ENCODE results near the gene BEAN1. TPM values are rescaled to one million over a fixed set of nuclear protein-coding genes. Genes with fewer than 3 reads are reported as not detected.

The BEAN1 gene
- total RNA-seq, 1 donor: not detected

DNA sequence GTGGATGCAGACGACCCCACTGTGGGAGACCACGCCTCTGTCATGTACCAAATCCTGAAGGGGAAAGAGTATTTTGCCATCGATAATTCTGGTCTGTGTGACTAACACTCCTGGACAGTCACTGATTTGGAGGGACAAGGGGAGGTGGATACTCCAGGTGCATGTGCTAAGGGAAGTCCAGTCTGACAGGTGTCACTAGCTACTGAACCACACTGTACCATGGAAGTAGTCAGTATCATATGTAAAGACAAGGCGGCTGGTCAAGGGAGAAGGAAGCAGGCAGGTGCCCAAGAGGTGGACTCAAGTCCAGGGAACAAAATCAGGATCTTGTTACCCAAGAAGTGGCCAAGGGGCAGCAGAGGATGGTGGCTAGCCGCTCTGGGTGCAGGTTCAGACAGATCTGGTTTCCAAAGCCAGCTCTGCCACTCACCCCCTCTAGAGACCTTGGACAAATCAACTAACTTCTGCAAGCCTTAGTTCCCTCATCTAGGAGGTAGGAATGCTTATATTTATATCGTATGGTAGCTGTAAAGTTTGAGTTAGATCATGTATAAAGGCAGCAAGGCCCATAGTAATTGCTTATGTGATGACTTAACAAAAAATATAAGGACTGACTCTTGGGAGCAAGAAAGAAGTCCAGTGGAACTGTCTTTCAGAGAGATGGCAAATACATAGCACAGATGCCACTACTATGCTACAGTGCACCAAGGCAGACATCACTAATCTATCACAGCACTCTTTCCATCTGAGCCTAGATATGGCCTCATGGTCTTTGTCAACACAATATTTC lies 38.5 kb upstream of the BEAN1 start:
- Histone ChIP-seq H3K9me3 (ENCODE audit: low read depth, low read length) (no peaks in the 10 kb centered on the region), H3K27me3 (ENCODE audit: insufficient read depth, low read length) (no peaks in the 10 kb centered on the region), H3K4me1 (ENCODE audit: insufficient read depth, low read length) (no peaks in the 10 kb centered on the region), H3K4me3 (ENCODE audit: low read length) (no peak overlapping the region)

- Histone ChIP-seq H3K4me1 (ENCODE audit: insufficient read depth, low read length) (no peaks in the 10 kb centered on the region), H3K4me3 (ENCODE audit: low read length) (no peak overlapping the region), H3K9me3 (ENCODE audit: low read depth, low read length) (no peaks in the 10 kb centered on the region), H3K27me3 (ENCODE audit: insufficient read depth, low read length) (no peaks in the 10 kb centered on the region)
Measured at GRCh38 chr16:66389256-66390176, 37.6 kb upstream of the BEAN1 start.

DNA sequence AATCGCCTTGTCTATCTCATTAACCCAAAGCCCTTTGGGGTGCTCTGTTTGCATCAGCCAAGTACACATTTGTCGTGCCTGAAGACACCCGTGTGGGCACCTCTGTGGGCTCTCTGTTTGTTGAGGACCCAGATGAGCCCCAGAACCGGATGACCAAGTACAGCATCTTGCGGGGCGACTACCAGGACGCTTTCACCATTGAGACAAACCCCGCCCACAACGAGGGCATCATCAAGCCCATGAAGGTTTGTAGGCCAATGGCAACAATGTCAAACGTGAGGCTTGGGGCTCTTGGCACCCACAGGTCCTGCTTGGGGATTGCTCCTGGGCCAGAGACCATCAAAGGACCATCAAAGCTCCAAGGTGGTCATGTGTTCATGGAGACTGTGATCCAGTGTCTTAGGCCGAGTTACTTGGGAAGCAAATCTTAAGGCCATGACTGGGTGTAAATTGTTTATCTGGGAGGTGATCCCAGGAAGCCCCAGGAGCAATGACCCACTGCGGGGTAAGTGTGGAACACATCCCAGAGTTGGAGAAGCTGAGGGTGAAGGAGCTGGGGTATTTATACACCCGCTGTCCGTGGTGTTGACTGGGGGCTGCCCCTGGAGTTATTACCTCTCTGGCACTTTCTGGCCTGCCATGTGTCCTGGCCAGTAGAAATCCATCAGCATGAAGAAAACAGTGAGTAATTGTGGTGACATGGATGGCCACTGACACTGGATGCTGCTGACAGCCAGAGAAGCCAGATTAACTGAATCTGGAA lies 36.6 kb upstream of the BEAN1 start:
- H3K27me3 ChIP-seq (ENCODE audit: insufficient read depth, low read length): no peaks in the 10 kb centered on the region
- H3K4me3 ChIP-seq (ENCODE audit: low read length): no peak overlapping the region
- H3K4me1 ChIP-seq (ENCODE audit: insufficient read depth, low read length): no peaks in the 10 kb centered on the region
- no peaks in the 10 kb centered on the region for H3K9me3 ChIP-seq (ENCODE audit: low read depth, low read length)

GRCh38 chr16:66391726-66392670 lies 35.1 kb upstream of the BEAN1 start:
- Histone ChIP-seq H3K4me3 (ENCODE audit: low read length) (no peak overlapping the region), H3K4me1 (ENCODE audit: insufficient read depth, low read length) (no peaks in the 10 kb centered on the region), H3K9me3 (ENCODE audit: low read depth, low read length) (no peaks in the 10 kb centered on the region), H3K27me3 (ENCODE audit: insufficient read depth, low read length) (peaks cover 5% of the 10 kb centered on the region)

DNA sequence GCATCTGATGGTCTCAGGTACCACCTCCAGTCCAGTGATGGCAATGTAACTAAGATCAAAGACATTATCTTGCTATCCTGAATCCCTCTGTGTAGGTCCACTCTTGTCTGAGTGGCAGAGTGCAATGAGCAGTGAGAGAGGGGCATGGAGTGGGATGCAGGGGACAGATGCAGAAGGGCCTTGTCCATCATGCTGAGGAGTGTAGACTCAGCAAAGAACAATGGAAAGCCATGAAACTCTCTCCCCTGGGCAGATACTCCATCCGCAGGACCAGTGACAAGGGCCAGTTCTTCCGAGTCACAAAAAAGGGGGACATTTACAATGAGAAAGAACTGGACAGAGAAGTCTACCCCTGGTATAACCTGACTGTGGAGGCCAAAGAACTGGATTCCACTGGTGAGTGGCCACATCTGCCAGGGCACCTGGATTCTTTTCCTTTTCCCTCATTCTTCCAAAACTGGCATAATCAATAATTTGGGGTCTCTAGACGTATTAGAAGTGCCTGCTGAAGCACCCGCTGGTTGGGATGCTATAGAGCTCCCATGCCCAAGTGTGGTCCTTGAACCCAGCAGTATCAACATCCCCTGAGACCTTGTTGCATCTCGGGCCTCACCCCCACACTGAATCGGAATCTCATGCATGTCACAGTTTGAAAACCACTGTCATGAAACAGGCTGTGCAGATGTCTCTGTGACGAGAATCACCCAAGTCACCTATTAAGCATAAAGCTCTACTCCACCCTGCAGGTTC lies 31.1 kb upstream of the BEAN1 start:
- no peaks in the 10 kb centered on the region for H3K9me3 ChIP-seq (ENCODE audit: low read depth, low read length)
- H3K4me1 ChIP-seq (ENCODE audit: insufficient read depth, low read length): no peaks in the 10 kb centered on the region
- no peak overlapping the region for H3K4me3 ChIP-seq (ENCODE audit: low read length)
- H3K27me3 ChIP-seq (ENCODE audit: insufficient read depth, low read length): peaks cover 5% of the 10 kb centered on the region

DNA sequence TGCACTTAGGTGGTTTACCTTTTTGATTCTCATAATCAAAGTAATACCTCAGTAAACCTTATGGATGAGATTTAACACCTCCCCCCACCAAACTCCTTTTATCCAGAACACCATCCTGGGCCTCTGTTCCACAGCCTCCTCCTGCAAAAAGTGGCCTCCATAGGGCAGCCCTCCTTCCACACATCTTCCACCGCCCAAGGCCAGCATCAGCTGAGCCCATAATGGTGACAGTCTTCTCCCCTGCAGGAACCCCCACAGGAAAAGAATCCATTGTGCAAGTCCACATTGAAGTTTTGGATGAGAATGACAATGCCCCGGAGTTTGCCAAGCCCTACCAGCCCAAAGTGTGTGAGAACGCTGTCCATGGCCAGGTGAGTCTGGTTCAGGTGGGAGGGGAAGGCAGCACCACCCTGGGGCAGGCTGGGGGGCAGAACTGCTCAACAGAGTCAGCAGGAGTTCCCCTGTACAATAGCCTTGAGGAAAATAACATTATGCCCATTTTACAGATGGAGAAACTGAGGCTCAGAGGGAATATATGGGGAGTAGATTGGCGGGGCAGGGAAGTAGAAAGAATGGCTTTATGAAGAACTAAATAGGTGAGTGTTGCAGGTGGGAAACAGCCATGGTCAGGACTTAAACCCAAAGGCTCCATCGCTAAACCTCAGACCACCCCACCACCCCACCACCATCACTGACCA lies 29.2 kb upstream of the BEAN1 start:
- Histone ChIP-seq H3K27me3 (ENCODE audit: insufficient read depth, low read length) (peaks cover 5% of the 10 kb centered on the region), H3K9me3 (ENCODE audit: low read depth, low read length) (no peaks in the 10 kb centered on the region), H3K4me1 (ENCODE audit: insufficient read depth, low read length) (no peaks in the 10 kb centered on the region), H3K4me3 (ENCODE audit: low read length) (no peak overlapping the region)

DNA sequence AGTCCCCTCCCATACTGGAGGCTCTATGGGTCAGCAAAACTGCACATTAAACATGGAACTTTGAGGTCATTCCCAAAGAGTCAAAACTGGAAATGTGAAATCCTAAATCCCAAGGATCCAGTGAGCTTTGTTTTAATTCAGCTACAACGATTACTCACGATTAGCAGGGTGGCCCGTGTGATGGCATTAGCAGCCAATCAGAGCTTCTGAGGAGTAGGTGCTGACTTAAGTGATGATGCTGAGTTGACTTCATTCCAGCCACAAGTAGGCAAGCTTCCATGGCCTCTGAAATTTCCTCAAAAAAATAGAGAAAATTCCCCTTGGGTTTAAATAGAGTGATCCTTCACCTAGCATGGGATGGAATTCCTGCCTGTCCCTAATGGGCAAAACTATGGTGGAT lies 28.1 kb upstream of the BEAN1 start:
- Histone ChIP-seq H3K27me3 (ENCODE audit: insufficient read depth, low read length) (peaks cover 5% of the 10 kb centered on the region), H3K9me3 (ENCODE audit: low read depth, low read length) (no peaks in the 10 kb centered on the region), H3K4me1 (ENCODE audit: insufficient read depth, low read length) (no peaks in the 10 kb centered on the region), H3K4me3 (ENCODE audit: low read length) (no peak overlapping the region)

DNA sequence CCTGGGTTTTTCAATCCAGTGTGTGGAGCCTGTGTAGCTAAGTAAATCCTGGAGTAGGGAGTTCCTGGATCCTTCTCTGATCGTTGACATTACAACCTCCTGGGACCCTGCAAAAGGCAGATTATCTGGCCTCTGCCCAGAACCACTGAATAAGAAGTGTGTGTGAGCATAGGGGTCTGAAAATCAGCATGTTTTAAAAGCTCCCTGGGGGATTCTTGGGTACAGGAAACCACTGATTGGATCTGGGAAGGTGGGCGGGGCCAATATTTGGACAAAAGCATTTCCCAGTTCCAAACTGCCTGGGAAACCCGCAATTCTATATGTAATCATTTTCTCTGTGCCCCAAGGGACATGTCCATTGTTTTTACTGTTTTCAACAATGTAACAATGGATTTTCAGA lies 27.2 kb upstream of the BEAN1 start:
- H3K9me3 ChIP-seq (ENCODE audit: low read depth, low read length): no peaks in the 10 kb centered on the region
- no peaks in the 10 kb centered on the region for H3K4me1 ChIP-seq (ENCODE audit: insufficient read depth, low read length)
- H3K4me3 ChIP-seq (ENCODE audit: low read length): no peak overlapping the region
- H3K27me3 ChIP-seq (ENCODE audit: insufficient read depth, low read length): peaks cover 5% of the 10 kb centered on the region

DNA sequence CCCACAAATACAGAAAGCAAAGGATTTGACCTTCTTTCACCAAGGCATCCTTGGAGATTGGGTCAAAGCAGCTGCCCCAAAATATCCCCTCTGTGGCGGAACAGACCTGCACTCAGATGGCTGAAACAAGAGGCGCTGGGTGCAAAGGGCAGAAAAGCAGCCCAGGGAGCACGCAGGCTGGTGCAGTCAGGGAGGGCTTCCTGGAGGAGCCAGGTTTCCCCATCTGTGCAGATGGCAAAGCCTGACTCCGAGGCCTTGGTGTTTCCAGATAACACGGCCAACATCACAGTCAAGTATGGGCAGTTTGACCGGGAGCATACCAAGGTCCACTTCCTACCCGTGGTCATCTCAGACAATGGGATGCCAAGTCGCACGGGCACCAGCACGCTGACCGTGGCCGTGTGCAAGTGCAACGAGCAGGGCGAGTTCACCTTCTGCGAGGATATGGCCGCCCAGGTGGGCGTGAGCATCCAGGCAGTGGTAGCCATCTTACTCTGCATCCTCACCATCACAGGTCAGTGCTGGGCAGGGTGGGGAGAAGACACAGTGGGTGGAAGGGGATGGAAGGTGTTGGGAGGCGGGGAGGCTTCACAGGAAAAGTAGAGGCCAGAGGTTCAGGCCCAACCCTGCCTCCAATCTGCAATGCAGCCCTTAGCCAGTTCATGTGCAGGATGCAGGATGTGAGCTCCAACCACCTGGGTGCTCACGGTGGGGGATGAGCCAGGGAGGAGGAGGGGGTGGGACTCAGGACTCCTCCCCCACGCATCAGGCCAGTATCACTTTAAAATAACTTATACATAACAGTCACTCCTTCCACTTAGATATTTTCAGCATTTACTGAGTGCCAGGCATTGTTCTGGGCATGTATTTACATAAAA lies 26.4 kb upstream of the BEAN1 start:
- H3K4me1 ChIP-seq (ENCODE audit: insufficient read depth, low read length): no peaks in the 10 kb centered on the region
- no peaks in the 10 kb centered on the region for H3K9me3 ChIP-seq (ENCODE audit: low read depth, low read length)
- H3K27me3 ChIP-seq (ENCODE audit: insufficient read depth, low read length): peaks cover 7% of the 10 kb centered on the region
- H3K4me3 ChIP-seq (ENCODE audit: low read length): no peak overlapping the region

DNA sequence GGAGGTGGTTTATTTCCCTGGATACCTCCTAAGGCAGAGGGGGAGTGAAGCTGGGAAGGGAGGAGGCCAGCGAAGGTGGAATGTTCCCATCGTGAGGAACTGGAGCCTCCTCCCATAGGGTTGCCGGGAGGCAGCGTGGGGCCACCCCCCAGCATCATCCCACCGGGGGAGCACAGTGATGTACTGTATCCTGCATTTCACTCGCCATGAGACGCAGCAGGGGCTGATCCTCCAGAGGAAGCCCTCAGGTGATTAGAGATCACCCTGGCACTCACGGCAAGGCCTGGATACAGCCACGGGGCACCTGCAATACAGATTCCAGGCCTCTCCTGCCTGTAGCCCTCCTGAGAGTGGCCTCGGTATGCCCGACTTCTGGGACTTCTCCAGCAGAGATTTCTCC lies 25.5 kb upstream of the BEAN1 start:
- peaks cover 2% of the 10 kb centered on the region for H3K4me1 ChIP-seq (ENCODE audit: insufficient read depth, low read length)
- H3K9me3 ChIP-seq (ENCODE audit: low read depth, low read length): no peaks in the 10 kb centered on the region
- H3K27me3 ChIP-seq (ENCODE audit: insufficient read depth, low read length): peaks cover 6% of the 10 kb centered on the region
- H3K4me3 ChIP-seq (ENCODE audit: low read length): no peak overlapping the region

DNA sequence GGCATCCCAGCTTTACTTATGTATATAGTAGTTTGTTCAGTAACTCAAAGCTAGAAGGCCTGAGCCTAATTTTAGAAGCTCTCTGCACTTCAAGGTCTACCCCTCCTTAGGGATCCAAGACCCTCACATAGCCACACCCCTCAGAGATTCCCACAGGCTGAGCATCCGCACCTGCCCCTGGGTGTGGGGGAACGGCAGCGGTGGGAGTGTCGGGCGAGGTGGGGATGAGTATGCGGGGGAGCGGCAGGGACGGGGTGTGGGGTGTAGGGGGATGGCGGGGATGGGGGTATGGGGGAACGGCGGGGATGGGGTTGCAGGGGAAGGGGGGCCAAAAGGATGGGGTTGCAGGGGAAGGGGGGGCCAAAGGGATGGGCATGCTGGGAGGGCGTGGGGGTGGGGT lies 24.9 kb upstream of the BEAN1 start:
- Histone ChIP-seq H3K9me3 (ENCODE audit: low read depth, low read length) (no peaks in the 10 kb centered on the region), H3K4me3 (ENCODE audit: low read length) (no peak overlapping the region), H3K27me3 (ENCODE audit: insufficient read depth, low read length) (peaks cover 6% of the 10 kb centered on the region), H3K4me1 (ENCODE audit: insufficient read depth, low read length) (peaks cover 7% of the 10 kb centered on the region)

- no peak overlapping the region for H3K4me3 ChIP-seq (ENCODE audit: low read length)
- no peaks in the 10 kb centered on the region for H3K9me3 ChIP-seq (ENCODE audit: low read depth, low read length)
- peaks cover 8% of the 10 kb centered on the region for H3K4me1 ChIP-seq (ENCODE audit: insufficient read depth, low read length)
- peaks cover 6% of the 10 kb centered on the region for H3K27me3 ChIP-seq (ENCODE audit: insufficient read depth, low read length)
Measured at GRCh38 chr16:66402591-66403230, 24.4 kb upstream of the BEAN1 start.
